ENCODE results near the gene EMC9. TPM values are rescaled to one million over a fixed set of nuclear protein-coding genes. Genes with fewer than 3 reads are reported as not detected.
A peak's percentile ranks its signal among the peaks of the same experiment; 100 is the strongest.

EMC9 gene
- total and polyA plus RNA-seq, 2 of the 8 experiments (the other 6 are each of a cell fraction or from before 2014, with no cell fraction given), result 38.4 to 47.2 TPM

DNA sequence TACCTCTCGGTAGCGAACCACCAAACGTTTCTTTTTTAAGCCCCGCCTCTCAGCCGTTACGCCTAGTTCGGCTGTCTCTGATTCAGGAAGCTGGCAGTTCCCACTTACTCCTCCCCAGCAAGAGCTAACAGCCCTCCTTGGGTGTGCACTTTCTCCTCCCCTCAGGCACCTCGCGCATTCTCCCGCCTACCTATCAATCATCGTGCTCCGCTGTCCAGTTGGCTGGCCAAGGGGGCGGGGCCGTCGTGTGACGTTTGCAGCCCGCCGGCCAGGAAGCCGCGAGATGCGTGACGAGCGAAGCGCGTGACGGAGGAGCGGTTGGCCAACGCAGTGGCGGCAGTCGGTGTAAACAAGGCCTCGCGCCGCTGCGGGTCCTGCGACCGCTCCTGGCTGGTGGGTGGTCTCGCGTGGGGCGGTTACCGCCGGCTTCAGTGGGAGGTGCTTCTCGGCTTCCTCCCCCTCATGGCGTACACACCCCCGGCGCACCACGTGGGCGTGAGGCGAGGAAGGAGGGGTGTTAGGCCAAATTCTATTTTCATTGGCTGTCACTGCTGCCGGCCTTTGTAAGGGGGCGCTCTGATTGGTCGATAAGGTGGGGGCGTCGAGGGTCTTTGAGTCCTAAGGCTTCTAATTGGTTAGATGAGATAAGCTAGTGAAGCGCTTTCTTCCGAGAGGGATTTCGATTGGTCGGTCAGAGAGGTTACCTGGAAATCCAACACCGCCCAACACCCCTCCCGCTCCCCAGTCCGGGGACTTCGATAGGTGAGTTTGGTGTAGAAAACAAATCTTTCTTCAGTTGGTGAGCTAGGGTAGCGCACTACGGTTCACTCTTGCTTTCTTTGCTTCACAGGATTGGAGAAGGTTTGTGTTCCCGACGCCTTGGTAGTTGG lies 26.6 kb downstream of the EMC9 start, which contains the start of the genes DCAF11 and NRL (continued):
- TF ChIP-seq NRF1 (IDR thresholded peaks at IDR 0.05; ENCODE audit: low read depth, low read length) (0 out of 2 replicates have a peak, but pooled peaks have one; percentile 24), ZNF274 (IDR thresholded peaks at IDR 0.05; ENCODE audit: borderline replicate concordance, extremely low read depth, low read length) (no peak), SIX5 (IDR thresholded peaks at IDR 0.05; ENCODE audit: low read depth, low read length) (no peak), HDAC6 (IDR thresholded peaks at IDR 0.05; ENCODE audit: low read depth, low read length) (no peak), RFX5 (IDR thresholded peaks at IDR 0.05; ENCODE audit: borderline replicate concordance, low read depth, low read length) (0 out of 2 replicates have a peak, but pooled peaks have one; percentile 8), SIN3A (conservative IDR thresholded peaks at IDR 0.05 in 1 of 2, IDR thresholded peaks at IDR 0.05 in 1 of 2; ENCODE audit: low read depth in 1 of 2, low read length in 2 of 2) (peak; percentile 72 to 84; a peak in 3 of 4 replicates), MAX (IDR thresholded peaks at IDR 0.05) (peak; percentile 94), CREB1 (IDR thresholded peaks at IDR 0.05) (peak; percentile 94), GTF2F1 (IDR thresholded peaks at IDR 0.05; ENCODE audit: borderline replicate concordance, low read depth, low read length) (no peak), SP2 (IDR thresholded peaks at IDR 0.05; ENCODE audit: low read length) (peak; percentile 73), CHD1 (IDR thresholded peaks at IDR 0.05; ENCODE audit: low read depth, low read length) (no peak), CEBPB (IDR thresholded peaks at IDR 0.05; ENCODE audit: low read depth, low read length) (0 out of 2 replicates have a peak, but pooled peaks have one; percentile 13), SP4 (IDR thresholded peaks at IDR 0.05; ENCODE audit: low read length) (peak; percentile 84), NANOG (IDR thresholded peaks at IDR 0.05; ENCODE audit: insufficient read depth, low read depth, low read length, poor library complexity, severe bottlenecking) (no peak), YY1 (IDR thresholded peaks at IDR 0.05; ENCODE audit: low read depth, low read length) (0 out of 2 replicates have a peak, but pooled peaks have one; percentile 20), CHD2 (IDR thresholded peaks at IDR 0.05; ENCODE audit: low read length) (peak; percentile 91), EZH2 (IDR thresholded peaks at IDR 0.05; ENCODE audit: low read depth, low read length, severe bottlenecking) (no peak), EGR1 (IDR thresholded peaks at IDR 0.05; ENCODE audit: borderline replicate concordance, low read depth, low read length) (peak; percentile 60; the same call in 1 of the 2 replicates), JUN (IDR thresholded peaks at IDR 0.05; ENCODE audit: low read depth, low read length) (no peak), POLR2A (IDR thresholded peaks at IDR 0.05; ENCODE audit: control extremely low read depth in 1 of 2, low read depth in 2 of 2, low read length in 2 of 2) (peak; percentile 45 to 75), SIRT6 (IDR thresholded peaks at IDR 0.05; ENCODE audit: low read length) (no peak), POU5F1 (IDR thresholded peaks at IDR 0.05; ENCODE audit: low read depth, low read length) (no peak)
- TF ChIP-seq, protein P1, sequence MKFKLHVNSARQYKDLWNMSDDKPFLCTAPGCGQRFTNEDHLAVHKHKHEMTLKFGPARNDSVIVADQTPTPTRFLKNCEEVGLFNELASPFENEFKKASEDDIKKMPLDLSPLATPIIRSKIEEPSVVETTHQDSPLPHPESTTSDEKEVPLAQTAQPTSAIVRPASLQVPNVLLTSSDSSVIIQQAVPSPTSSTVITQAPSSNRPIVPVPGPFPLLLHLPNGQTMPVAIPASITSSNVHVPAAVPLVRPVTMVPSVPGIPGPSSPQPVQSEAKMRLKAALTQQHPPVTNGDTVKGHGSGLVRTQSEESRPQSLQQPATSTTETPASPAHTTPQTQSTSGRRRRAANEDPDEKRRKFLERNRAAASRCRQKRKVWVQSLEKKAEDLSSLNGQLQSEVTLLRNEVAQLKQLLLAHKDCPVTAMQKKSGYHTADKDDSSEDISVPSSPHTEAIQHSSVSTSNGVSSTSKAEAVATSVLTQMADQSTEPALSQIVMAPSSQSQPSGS (IDR thresholded peaks at IDR 0.05; ENCODE audit: low read length), result no peak

Measured in H1 (cell line).